Measurements from ENCODE around the gene SPATC1L.

The SPATC1L gene

GRCh38 chr21:46120301-46121285, 63.7 kb downstream of the SPATC1L start:
- no peak for DNase-seq (ENCODE audit: low spot score)

GRCh38 chr21:46119637-46120271, 64.5 kb downstream of the SPATC1L start:
- DNase-seq (ENCODE audit: low spot score) = no peak

- no peak for DNase-seq (ENCODE audit: low spot score)
Observed at GRCh38 chr21:46119144-46119636, 65.1 kb downstream of the SPATC1L start.

GRCh38 chr21:46118316-46119143, 65.7 kb downstream of the SPATC1L start:
- no peak for DNase-seq (ENCODE audit: low spot score)

- no peak for DNase-seq (ENCODE audit: low spot score)
Observed at GRCh38 chr21:46117586-46118315, 66.5 kb downstream of the SPATC1L start.

- no peak for DNase-seq (ENCODE audit: low spot score)
Observed at GRCh38 chr21:46116776-46117585, 67.3 kb downstream of the SPATC1L start.

GRCh38 chr21:46116189-46116775, 68.0 kb downstream of the SPATC1L start:
- DNase-seq (ENCODE audit: low spot score) = no peak

GRCh38 chr21:46115441-46116188, 68.6 kb downstream of the SPATC1L start:
- DNase-seq (ENCODE audit: low spot score) = no peak

GRCh38 chr21:46114963-46115362, 69.3 kb downstream of the SPATC1L start:
- DNase-seq (ENCODE audit: low spot score) = no peak

- no peak for DNase-seq (ENCODE audit: low spot score)
Observed at GRCh38 chr21:46113497-46114176, 70.6 kb downstream of the SPATC1L start.

GRCh38 chr21:46112725-46113215, 71.5 kb downstream of the SPATC1L start:
- DNase-seq (ENCODE audit: low spot score) = no peak

- no peak for DNase-seq (ENCODE audit: low spot score)
Observed at GRCh38 chr21:46111857-46112724, 72.2 kb downstream of the SPATC1L start.

- DNase-seq (ENCODE audit: low spot score) = no peak
Observed at GRCh38 chr21:46111193-46111571, 73.1 kb downstream of the SPATC1L start.
